HepG2 (cell line): ENCODE results near the gene HCRTR1. TPM values are rescaled to one million over a fixed set of nuclear protein-coding genes. Genes with fewer than 3 reads are reported as not detected.

Source experiments
- ATAC-seq: fragments of 200-7000 bp; cut with Tn5 transposase; 3 replicates; pipeline ENCODE4 v1.9.1; 2020; ENCODE audit warnings: mild to moderate bottlenecking, moderate library complexity
- BruUV-seq: library from RNA; stranded (reverse); fragments of 400-500 nt; replicated peaks from 2 replicates; lab custom pipeline; 2021; lab: Mats Ljungman, UMichigan
- CTCF ChIA-PET: fragments of 300-600 bp; formaldehyde crosslinking; extraction: SDS; loops from one replicate; lab custom pipeline; 2021; ENCODE audit warnings: low total read pairs, inconsistent platforms, low intra/inter-chr PET ratio; lab: Yijun Ruan, JAX
- POLR2A ChIA-PET: fragments of 350-600 bp; sonication (Branson Sonifier 250); formaldehyde crosslinking; loops from one replicate; lab custom pipeline; 2020; ENCODE audit warnings: antibody characterized with exemption, inconsistent platforms; lab: Yijun Ruan, JAX
- DNase-seq: peaks from one replicate; pipeline ENCODE4 v3.0.0-alpha.2; 2015; ENCODE audit warnings: low spot score
- FAIRE-seq: peaks from 3 replicates; lab custom pipeline; 2011; peaks lifted over from hg19 to GRCh38; lab: Jason Lieb, UNC
- H2AFZ ChIP-seq: one replicate; pipeline ENCODE4 v1.6.1; 2011; ENCODE audit warnings: low read length, inconsistent platforms
- H3K27ac ChIP-seq: fragments of 300-600 bp; 3 replicates; pipeline ENCODE4 v1.8.0; 2011; ENCODE audit warnings: mixed run types, mild to moderate bottlenecking, mixed read lengths, low read length, inconsistent platforms; ENCODE audit not compliant: insufficient read depth; ENCODE audit errors: extremely low read length
- H3K27me3 ChIP-seq, 2 experiments: fragments of 200-600 bp in 1 of 2; 2 replicates in 1 of 2; 3 replicates in 1 of 2; pipeline versions ENCODE4 v1.6.0 to v1.8.0; 2011; ENCODE audit warnings: low read length in 2 of 2, mild to moderate bottlenecking in 2 of 2, moderate library complexity in 2 of 2, inconsistent platforms in 1 of 2; ENCODE audit not compliant: insufficient read depth in 2 of 2, control insufficient read depth in 1 of 2
- H3K36me3 ChIP-seq, 2 experiments: fragments of 200-600 bp in 1 of 2; replicated peaks in 1 of 2; 2 replicates in 1 of 2; 3 replicates in 1 of 2; pipeline versions ENCODE4 v1.5.1 to v1.8.0; 2011; ENCODE audit warnings: low read length in 2 of 2, inconsistent platforms in 1 of 2; ENCODE audit not compliant: insufficient read depth in 2 of 2, control insufficient read depth in 1 of 2
- H3K4me1 ChIP-seq: 2 replicates; pipeline ENCODE4 v1.5.1; 2012; ENCODE audit warnings: low read length, inconsistent platforms; ENCODE audit not compliant: insufficient read depth
- H3K4me2 ChIP-seq: 2 replicates; pipeline ENCODE4 v1.6.0; 2011; ENCODE audit warnings: low read depth, low read length, inconsistent platforms
- H3K4me3 ChIP-seq, 3 experiments: fragments of 200-600 bp in 1 of 3; sonication (generic), shearing (Covaris generic) in 1 of 3; replicated peaks in 1 of 3; 2 replicates each; pipeline ENCODE4 v1.5.1; 2011 to 2016; ENCODE audit warnings: low read length in 3 of 3, inconsistent platforms in 2 of 3, low read depth in 2 of 3, mild to moderate bottlenecking in 2 of 3, control low read depth in 1 of 3, mixed read lengths in 1 of 3; ENCODE audit not compliant: insufficient read depth in 1 of 3
- H3K79me2 ChIP-seq: one replicate; pipeline ENCODE4 v1.6.1; 2011; ENCODE audit warnings: low read length, inconsistent platforms; ENCODE audit not compliant: insufficient read depth
- H3K9ac ChIP-seq: 2 replicates; pipeline ENCODE4 v1.6.0; 2011; ENCODE audit warnings: mild to moderate bottlenecking, low read depth, low read length, inconsistent platforms; ENCODE audit not compliant: insufficient read depth
- H3K9me3 ChIP-seq: 2 replicates; pipeline ENCODE4 v1.5.1; 2012; ENCODE audit warnings: mild to moderate bottlenecking, low read length
- H4K20me1 ChIP-seq: 2 replicates; pipeline ENCODE4 v1.6.0; 2011; ENCODE audit warnings: inconsistent platforms, mild to moderate bottlenecking, low read length, moderate library complexity; ENCODE audit not compliant: insufficient read depth
- AGO1 ChIP-seq: fragments of 200-400 bp; formaldehyde crosslinking; IDR thresholded peaks from 2 replicates; pipeline ENCODE4 v1.6.1; 2017; ENCODE audit warnings: mild to moderate bottlenecking, low read depth, low read length, moderate library complexity; ENCODE audit not compliant: poor library complexity, severe bottlenecking
- HCFC1 ChIP-seq: fragments of 150-350 bp; IDR thresholded peaks from 2 replicates; pipeline ENCODE4 v1.6.1; 2014; ENCODE audit warnings: low read depth, low read length
- KDM4B ChIP-seq: sonication (generic); formaldehyde crosslinking; IDR thresholded peaks from 2 replicates; pipeline ENCODE4 v1.4.0; 2020; ENCODE audit warnings: missing genetic modification reagents
- MNT ChIP-seq: fragments of 450-650 bp; IDR thresholded peaks from 2 replicates; pipeline ENCODE4 v1.6.1; 2016
- NR1H2 ChIP-seq: sonication (generic); formaldehyde crosslinking; IDR thresholded peaks from 2 replicates; pipeline ENCODE4 v1.8.1; 2022; ENCODE audit warnings: low read depth, missing genetic modification reagents, borderline replicate concordance
- PRDM4 ChIP-seq: sonication (generic); formaldehyde crosslinking; IDR thresholded peaks from 2 replicates; pipeline ENCODE4 v1.9.0; 2021; ENCODE audit warnings: missing genetic modification reagents, borderline replicate concordance
- REXO4 ChIP-seq: sonication (generic); formaldehyde crosslinking; IDR thresholded peaks from 2 replicates; pipeline ENCODE4 v1.8.0; 2022; ENCODE audit warnings: missing genetic modification reagents, mild to moderate bottlenecking, borderline replicate concordance
- TMF1 ChIP-seq: sonication (generic); formaldehyde crosslinking; IDR thresholded peaks from 2 replicates; pipeline ENCODE4 v1.8.1; 2022; ENCODE audit warnings: low read depth, missing genetic modification reagents
- TRIM24 ChIP-seq: sonication (generic); formaldehyde crosslinking; IDR thresholded peaks from 2 replicates; pipeline ENCODE4 v1.8.0; 2022; ENCODE audit warnings: mild to moderate bottlenecking, missing genetic modification reagents
- ZNF382 ChIP-seq: sonication (generic); formaldehyde crosslinking; IDR thresholded peaks from 2 replicates; pipeline ENCODE4 v1.5.0; 2020; ENCODE audit warnings: missing genetic modification reagents, mild to moderate bottlenecking, borderline replicate concordance
- ZNF605 ChIP-seq: sonication (generic); formaldehyde crosslinking; IDR thresholded peaks from 2 replicates; pipeline ENCODE4 v1.8.0; 2022; ENCODE audit warnings: mild to moderate bottlenecking, missing genetic modification reagents
- WGBS: methylation state at CpG from one replicate; pipeline ENCODE4 v1.1.6; 2017; ENCODE audit warnings: low lambda C conversion rate; 5-methylcytosine and 5-hydroxymethylcytosine counted together
- in situ Hi-C: cut with HindIII; loops from 2 replicates; pipeline ENCODE4 v1.10.0; 2017; ENCODE audit warnings: low pct_unique_long_range_greater_than_20kb; ENCODE audit not compliant: extremely low pct_ligation_motif_present
- intact Hi-C: fragments of 100-400 bp; cut with micrococcal nuclease; formaldehyde crosslinking; loops from one replicate; pipeline ENCODE4 v1.10.0; 2022; ENCODE audit not compliant: unreplicated experiment
- polyA plus RNA-seq, 8 experiments: library from polyadenylated mRNA; depleted of rRNA in 3 of 8; stranded (reverse) in 7 of 8; unstranded in 1 of 8; fragments of >200 nt; fragmentation: Illumina TruSeq in 4 of 8; extraction: Trizol in 4 of 8; gene quantifications; 2 replicates each; pipeline versions ENCODE4 v1.2.1 to v1.2.3, GENCODE V29; 2011 to 2016; ENCODE audit warnings: low read depth in 4 of 8, missing spikeins in 1 of 8, mixed read lengths in 1 of 8; ENCODE audit not compliant: insufficient read depth in 1 of 8
- total RNA-seq, 5 experiments: library from RNA; depleted of rRNA; stranded (reverse); fragments of >200 nt; fragmentation: Illumina TruSeq; extraction: Trizol; gene quantifications; 2 replicates each; pipeline ENCODE4 v1.2.3, GENCODE V29; 2016; ENCODE audit warnings: low read depth in 1 of 5
- TF ChIP-seq, protein P1 (sequence below): sonication (generic); formaldehyde crosslinking; IDR thresholded peaks from 2 replicates; pipeline ENCODE4 v1.9.0; 2021; ENCODE audit warnings: missing genetic modification reagents, borderline replicate concordance

Gene HCRTR1
- total and polyA plus RNA-seq, 2 of the 13 experiments (the other 11 are each of a cell fraction or from before 2014, with no cell fraction given): not detected

- H3K36me3 ChIP-seq: no peaks in the 10 kb centered on the region
- 0 out of 2 replicates have a peak overlapping the region, but pooled peaks have one; percentile 5 for H3K4me2 ChIP-seq
- no peak overlapping the region for H2AFZ ChIP-seq
- H3K79me2 ChIP-seq: no peaks in the 10 kb centered on the region
- ChIA-PET CTCF (no interaction called here), POLR2A (no interaction called here)
- ATAC-seq: no peak
- 38% methylated on average over 6 of the region's 8 CpGs for WGBS
- no peak overlapping the region for H3K4me3 ChIP-seq
- no peak for DNase-seq
- H3K9me3 ChIP-seq: no peaks in the 10 kb centered on the region
- peaks cover 7 to 45% of the 10 kb centered on the region in 2 experiments for H3K27me3 ChIP-seq
- in situ Hi-C loops (no loop called here), intact Hi-C loops (no loop called here)
- no peak overlapping the region for H3K27ac ChIP-seq
- no TSS peak for BruUV-seq
- peaks cover 9% of the 10 kb centered on the region; the same call in 1 of the 2 replicates for H3K4me1 ChIP-seq
- no peaks in the 10 kb centered on the region for H4K20me1 ChIP-seq
- no peak overlapping the region for H3K9ac ChIP-seq
- FAIRE-seq: no peak
- TF ChIP-seq HCFC1 (no peak), AGO1 (no peak), PRDM4 (CRISPR knock-in tag) (no peak), TRIM24 (CRISPR knock-in tag) (no peak), MNT (no peak), NR1H2 (CRISPR knock-in tag) (no peak), KDM4B (CRISPR knock-in tag) (no peak), ZNF382 (CRISPR knock-in tag) (no peak), ZNF605 (CRISPR knock-in tag) (no peak), REXO4 (CRISPR knock-in tag) (no peak), TMF1 (CRISPR knock-in tag) (no peak)
- TF ChIP-seq, protein P1, sequence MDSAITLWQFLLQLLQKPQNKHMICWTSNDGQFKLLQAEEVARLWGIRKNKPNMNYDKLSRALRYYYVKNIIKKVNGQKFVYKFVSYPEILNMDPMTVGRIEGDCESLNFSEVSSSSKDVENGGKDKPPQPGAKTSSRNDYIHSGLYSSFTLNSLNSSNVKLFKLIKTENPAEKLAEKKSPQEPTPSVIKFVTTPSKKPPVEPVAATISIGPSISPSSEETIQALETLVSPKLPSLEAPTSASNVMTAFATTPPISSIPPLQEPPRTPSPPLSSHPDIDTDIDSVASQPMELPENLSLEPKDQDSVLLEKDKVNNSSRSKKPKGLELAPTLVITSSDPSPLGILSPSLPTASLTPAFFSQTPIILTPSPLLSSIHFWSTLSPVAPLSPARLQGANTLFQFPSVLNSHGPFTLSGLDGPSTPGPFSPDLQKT (CRISPR knock-in tag): no peak
These were observed 3.0 kb upstream of the HCRTR1 start for GRCh38 chr1:31614414-31615005.
